ENCODE measurements around the gene ARID2.

DNA sequence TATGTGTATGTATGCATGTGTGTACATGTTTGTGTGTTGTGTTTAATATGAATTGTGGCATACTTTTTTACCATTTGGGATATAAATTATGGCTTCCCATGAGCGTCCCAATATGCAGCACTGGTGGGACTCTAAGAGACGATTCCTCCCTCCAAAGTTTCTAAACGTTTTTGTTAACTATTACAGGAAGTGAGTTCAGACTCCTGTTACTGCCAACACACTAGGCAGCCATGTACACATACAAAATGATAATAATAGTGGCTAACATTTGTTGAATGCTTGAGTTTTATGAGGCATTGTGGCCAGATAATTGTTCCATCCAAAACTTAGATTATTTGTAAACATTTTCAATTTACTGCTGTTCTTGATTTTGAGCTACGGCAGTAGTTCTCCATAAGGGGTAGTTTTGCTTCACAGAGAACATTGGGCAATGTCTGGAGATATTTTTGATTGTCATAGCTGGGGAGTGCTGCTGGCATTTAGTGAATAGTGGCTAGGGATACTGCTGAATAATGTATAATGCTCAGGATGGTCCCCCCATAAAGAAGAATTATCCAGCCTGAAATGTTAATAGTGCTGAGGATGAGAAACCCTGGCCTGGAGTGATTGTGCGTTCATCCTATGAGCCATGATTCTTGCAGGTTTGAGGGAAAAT lies 45.1 kb downstream of the ARID2 start:
- no peak for TF ChIP-seq POLR2A (IDR thresholded peaks at IDR 0.05)
- TF ChIP-seq, protein P1, sequence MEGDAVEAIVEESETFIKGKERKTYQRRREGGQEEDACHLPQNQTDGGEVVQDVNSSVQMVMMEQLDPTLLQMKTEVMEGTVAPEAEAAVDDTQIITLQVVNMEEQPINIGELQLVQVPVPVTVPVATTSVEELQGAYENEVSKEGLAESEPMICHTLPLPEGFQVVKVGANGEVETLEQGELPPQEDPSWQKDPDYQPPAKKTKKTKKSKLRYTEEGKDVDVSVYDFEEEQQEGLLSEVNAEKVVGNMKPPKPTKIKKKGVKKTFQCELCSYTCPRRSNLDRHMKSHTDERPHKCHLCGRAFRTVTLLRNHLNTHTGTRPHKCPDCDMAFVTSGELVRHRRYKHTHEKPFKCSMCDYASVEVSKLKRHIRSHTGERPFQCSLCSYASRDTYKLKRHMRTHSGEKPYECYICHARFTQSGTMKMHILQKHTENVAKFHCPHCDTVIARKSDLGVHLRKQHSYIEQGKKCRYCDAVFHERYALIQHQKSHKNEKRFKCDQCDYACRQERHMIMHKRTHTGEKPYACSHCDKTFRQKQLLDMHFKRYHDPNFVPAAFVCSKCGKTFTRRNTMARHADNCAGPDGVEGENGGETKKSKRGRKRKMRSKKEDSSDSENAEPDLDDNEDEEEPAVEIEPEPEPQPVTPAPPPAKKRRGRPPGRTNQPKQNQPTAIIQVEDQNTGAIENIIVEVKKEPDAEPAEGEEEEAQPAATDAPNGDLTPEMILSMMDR (IDR thresholded peaks at IDR 0.05): no peak

All from right lobe of liver (tissue), 4 donors.